Smooth muscle cell (in vitro differentiated cells): ENCODE measurements around the gene FEM1B. TPM values are rescaled to one million over a fixed set of nuclear protein-coding genes. Genes with fewer than 3 reads are reported as not detected.
A peak's percentile ranks its signal among the peaks of the same experiment; 100 is the strongest.

Source experiments
- DNase-seq: peaks from one replicate; lab custom pipeline; 2025; ENCODE audit not compliant: unreplicated experiment; lab: John Stamatoyannopoulos, UW
- H2AFZ ChIP-seq: fragments of 200-600 bp; sonication (generic); 2 replicates; pipeline ENCODE4 v1.6.0; 2016; ENCODE audit warnings: antibody characterized with exemption, low read depth, mild to moderate bottlenecking
- H3F3A ChIP-seq: fragments of 200-600 bp; sonication (generic); 2 replicates; pipeline ENCODE4 v1.6.0; 2017; ENCODE audit warnings: antibody characterized with exemption, low read depth
- H3K27ac ChIP-seq: fragments of 200-600 bp; sonication (generic); 2 replicates; pipeline ENCODE4 v1.5.1; 2016; ENCODE audit warnings: low read depth, mild to moderate bottlenecking
- H3K27me3 ChIP-seq: fragments of 200-600 bp; sonication (generic); 2 replicates; pipeline ENCODE4 v1.6.1; 2016; ENCODE audit warnings: low read depth, mild to moderate bottlenecking
- H3K36me3 ChIP-seq: fragments of 200-600 bp; sonication (generic); 2 replicates; pipeline ENCODE4 v1.5.1; 2016; ENCODE audit warnings: low read depth
- H3K4me1 ChIP-seq: fragments of 200-600 bp; sonication (generic); 2 replicates; pipeline ENCODE4 v1.5.1; 2016; ENCODE audit warnings: low read depth
- H3K4me2 ChIP-seq: fragments of 200-600 bp; sonication (generic); 2 replicates; pipeline ENCODE4 v1.6.0; 2016; ENCODE audit warnings: mild to moderate bottlenecking
- H3K4me3 ChIP-seq: fragments of 200-600 bp; sonication (generic); 2 replicates; pipeline ENCODE4 v1.5.1; 2016; ENCODE audit warnings: mild to moderate bottlenecking
- H3K79me2 ChIP-seq: fragments of 200-600 bp; sonication (generic); 2 replicates; pipeline ENCODE4 v1.6.0; 2016; ENCODE audit warnings: low read depth, mild to moderate bottlenecking
- H3K9ac ChIP-seq: fragments of 200-600 bp; sonication (generic); 2 replicates; pipeline ENCODE4 v1.6.0; 2016; ENCODE audit warnings: low read depth
- H3K9me3 ChIP-seq: fragments of 200-600 bp; sonication (generic); replicated peaks from 2 replicates; pipeline ENCODE4 v1.5.1; 2016; ENCODE audit warnings: low read depth
- H4K20me1 ChIP-seq: fragments of 200-600 bp; sonication (generic); 2 replicates; pipeline ENCODE4 v1.6.0; 2016; ENCODE audit warnings: low read depth
- WGBS: methylation state at CpG from one replicate; pipeline ENCODE4 v1.1.7; 2016; ENCODE audit warnings: low lambda C conversion rate; 5-methylcytosine and 5-hydroxymethylcytosine counted together
- polyA plus RNA-seq: library from polyadenylated mRNA; unstranded; fragments of >200 nt; fragmentation: Nextera tagmentation; extraction: Ambion mirVana; gene quantifications from 2 replicates; pipeline ENCODE4 v1.2.1, GENCODE V29; 2016
- total RNA-seq: library from RNA; depleted of rRNA; stranded (reverse); fragments of >200 nt; gene quantifications from 2 replicates; pipeline ENCODE4 v1.2.3, GENCODE V29; 2014
- TF ChIP-seq, protein P1 (sequence below): fragments of 200-600 bp; sonication (generic); IDR thresholded peaks from 2 replicates; pipeline ENCODE4 v1.5.1; 2017; ENCODE audit warnings: borderline replicate concordance, mild to moderate bottlenecking, antibody characterized with exemption; ENCODE audit not compliant: insufficient read depth, poor library complexity, severe bottlenecking

FEM1B gene
- total and polyA plus RNA-seq, 2 experiments from 2014 or later, result 13.0 to 41.4 TPM

GRCh38 chr15:68274201-68274848 is 3.2 kb upstream of the FEM1B start:
- peaks cover 28% of the 10 kb centered on the region for H3K4me1 ChIP-seq
- no peak overlapping the region for H3K4me2 ChIP-seq
- no peak for DNase-seq
- peaks cover 34% of the 10 kb centered on the region for H3F3A ChIP-seq
- WGBS, result 66% methylated on average over 5 of the region's 5 CpGs
- peak overlapping the region; percentile 95 for H3K27ac ChIP-seq
- H4K20me1 ChIP-seq, result peaks cover 10% of the 10 kb centered on the region
- peaks cover 12% of the 10 kb centered on the region for H3K79me2 ChIP-seq
- no peaks in the 10 kb centered on the region for H3K27me3 ChIP-seq
- no peaks in the 10 kb centered on the region for H3K9me3 ChIP-seq
- H3K9ac ChIP-seq, result no peak overlapping the region
- no peak overlapping the region for H3K4me3 ChIP-seq
- no peak overlapping the region for H2AFZ ChIP-seq
- H3K36me3 ChIP-seq, result no peaks in the 10 kb centered on the region
- TF ChIP-seq, protein P1, sequence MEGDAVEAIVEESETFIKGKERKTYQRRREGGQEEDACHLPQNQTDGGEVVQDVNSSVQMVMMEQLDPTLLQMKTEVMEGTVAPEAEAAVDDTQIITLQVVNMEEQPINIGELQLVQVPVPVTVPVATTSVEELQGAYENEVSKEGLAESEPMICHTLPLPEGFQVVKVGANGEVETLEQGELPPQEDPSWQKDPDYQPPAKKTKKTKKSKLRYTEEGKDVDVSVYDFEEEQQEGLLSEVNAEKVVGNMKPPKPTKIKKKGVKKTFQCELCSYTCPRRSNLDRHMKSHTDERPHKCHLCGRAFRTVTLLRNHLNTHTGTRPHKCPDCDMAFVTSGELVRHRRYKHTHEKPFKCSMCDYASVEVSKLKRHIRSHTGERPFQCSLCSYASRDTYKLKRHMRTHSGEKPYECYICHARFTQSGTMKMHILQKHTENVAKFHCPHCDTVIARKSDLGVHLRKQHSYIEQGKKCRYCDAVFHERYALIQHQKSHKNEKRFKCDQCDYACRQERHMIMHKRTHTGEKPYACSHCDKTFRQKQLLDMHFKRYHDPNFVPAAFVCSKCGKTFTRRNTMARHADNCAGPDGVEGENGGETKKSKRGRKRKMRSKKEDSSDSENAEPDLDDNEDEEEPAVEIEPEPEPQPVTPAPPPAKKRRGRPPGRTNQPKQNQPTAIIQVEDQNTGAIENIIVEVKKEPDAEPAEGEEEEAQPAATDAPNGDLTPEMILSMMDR, result no peak

- H3K4me2 ChIP-seq, result no peak overlapping the region
- peaks cover 37% of the 10 kb centered on the region for H3K4me1 ChIP-seq
- no peaks in the 10 kb centered on the region for H3K27me3 ChIP-seq
- peaks cover 20% of the 10 kb centered on the region for H4K20me1 ChIP-seq
- H3F3A ChIP-seq, result peaks cover 34% of the 10 kb centered on the region
- H2AFZ ChIP-seq, result no peak overlapping the region
- no peaks in the 10 kb centered on the region for H3K9me3 ChIP-seq
- H3K9ac ChIP-seq, result no peak overlapping the region
- no peak overlapping the region for H3K27ac ChIP-seq
- no peak overlapping the region for H3K4me3 ChIP-seq
- no peak for DNase-seq
- H3K36me3 ChIP-seq, result no peaks in the 10 kb centered on the region
- WGBS, result 72% methylated on average over 3 of the region's 3 CpGs
- TF ChIP-seq, protein P1, result no peak
- peaks cover 21% of the 10 kb centered on the region for H3K79me2 ChIP-seq
Measured at GRCh38 chr15:68275165-68275746, 2.3 kb upstream of the FEM1B start.

GRCh38 chr15:68276668-68277067 is 877 bp upstream of the FEM1B start:
- Histone ChIP-seq H4K20me1 (peaks cover 34% of the 10 kb centered on the region), H3K79me2 (peaks cover 36% of the 10 kb centered on the region), H3K27ac (peak overlapping the region; percentile 82), H3K4me1 (peaks cover 43% of the 10 kb centered on the region), H3K27me3 (no peaks in the 10 kb centered on the region), H2AFZ (peak overlapping the region; percentile 46), H3K9me3 (no peaks in the 10 kb centered on the region), H3K4me2 (peak overlapping the region; percentile 98), H3F3A (peaks cover 27% of the 10 kb centered on the region), H3K9ac (peak overlapping the region; percentile 92), H3K36me3 (no peaks in the 10 kb centered on the region), H3K4me3 (peak overlapping the region; percentile 82)
- WGBS, result 42% methylated on average over 3 of the region's 3 CpGs
- DNase-seq, result no peak
- TF ChIP-seq, protein P1, result no peak
